Activated naive CD8-positive, alpha-beta T cell treated with anti-CD3 and anti-CD28 coated beads, Interleukin-2, amount 50 U/mL, for 24 hours (primary cell): Measurements from ENCODE around the gene ZNF555.
"Not testable (repeated sequence)": the region's sequence is repeated elsewhere in the genome, so short reads cannot be mapped to it uniquely, and the experiment has no call there.

Source experiments
- ATAC-seq: fragments of 150-1000 bp; cut with Tn5 transposase; one replicate; pipeline ENCODE4 v1.10.0; 2021
- DNase-seq: peaks from one replicate; pipeline ENCODE4 v3.0.0; 2021
- H3K27ac Mint-ChIP-seq: one replicate; pipeline ENCODE4 v1.8.0; 2021; ENCODE audit warnings: mild to moderate bottlenecking, mixed read lengths
- H3K27me3 Mint-ChIP-seq: one replicate; pipeline ENCODE4 v1.8.0; 2021; ENCODE audit warnings: mixed read lengths
- H3K36me3 Mint-ChIP-seq: one replicate; pipeline ENCODE4 v1.8.0; 2021; ENCODE audit warnings: low read depth, mixed read lengths
- H3K4me1 Mint-ChIP-seq: one replicate; pipeline ENCODE4 v1.8.0; 2021; ENCODE audit warnings: mixed read lengths
- H3K4me3 Mint-ChIP-seq: one replicate; pipeline ENCODE4 v1.8.0; 2021; ENCODE audit warnings: mild to moderate bottlenecking, moderate library complexity, mixed read lengths
- H3K9me3 Mint-ChIP-seq: one replicate; pipeline ENCODE4 v1.8.0; 2021; ENCODE audit warnings: mixed read lengths

The ZNF555 gene

GRCh38 chr19:2863816-2864215, 22.5 kb downstream of the ZNF555 start:
- H3K9me3 Mint-ChIP-seq = no peaks in the 10 kb centered on the region
- H3K27me3 Mint-ChIP-seq = peaks cover 4% of the 10 kb centered on the region
- no peak overlapping the region for H3K4me3 Mint-ChIP-seq
- H3K4me1 Mint-ChIP-seq = no peaks in the 10 kb centered on the region
- H3K27ac Mint-ChIP-seq = no peak overlapping the region
- no peaks in the 10 kb centered on the region for H3K36me3 Mint-ChIP-seq
- DNase-seq (no peak), ATAC-seq (no peak)

GRCh38 chr19:2865334-2866100, 24.2 kb downstream of the ZNF555 start:
- Mint-ChIP-seq H3K36me3 (no peaks in the 10 kb centered on the region), H3K4me3 (no peak overlapping the region), H3K27ac (no peak overlapping the region), H3K27me3 (peaks cover 4% of the 10 kb centered on the region), H3K9me3 (no peaks in the 10 kb centered on the region), H3K4me1 (no peaks in the 10 kb centered on the region)
- ATAC-seq (no peak), DNase-seq (no peak)

- Mint-ChIP-seq H3K27ac (no peak overlapping the region), H3K36me3 (no peaks in the 10 kb centered on the region), H3K9me3 (no peaks in the 10 kb centered on the region), H3K4me3 (no peak overlapping the region), H3K27me3 (peaks cover 4% of the 10 kb centered on the region), H3K4me1 (no peaks in the 10 kb centered on the region)
- ATAC-seq = no peak
- DNase-seq = no peak
Measured at GRCh38 chr19:2866495-2867024, 25.3 kb downstream of the ZNF555 start.

GRCh38 chr19:2867025-2867991, 26.0 kb downstream of the ZNF555 start, which contains the start of gene ZNF556:
ZNF556 (plus strand) TSS chr19:2867335; CDS start chr19:2867422, 87 bp downstream.
- no peak within 1 kb of the TSS for H3K27ac Mint-ChIP-seq

GRCh38 chr19:2869618-2870017, 28.3 kb downstream of the ZNF555 start:
- H3K4me3 Mint-ChIP-seq = no peak overlapping the region
- H3K9me3 Mint-ChIP-seq = no peaks in the 10 kb centered on the region
- peaks cover 3% of the 10 kb centered on the region for H3K4me1 Mint-ChIP-seq
- no peak overlapping the region for H3K27ac Mint-ChIP-seq
- H3K27me3 Mint-ChIP-seq = peaks cover 4% of the 10 kb centered on the region
- H3K36me3 Mint-ChIP-seq = no peaks in the 10 kb centered on the region
- no peak for DNase-seq
- no peak for ATAC-seq

More at GRCh38 chr19:2867025-2867991, 26.0 kb downstream of the ZNF555 start, which contains the start of gene ZNF556:
- DNase-seq (no peak), ATAC-seq (peak; percentile 20)
- H3K27me3 Mint-ChIP-seq = peaks cover 4% of the 10 kb centered on the region
- H3K4me3 Mint-ChIP-seq = no peak within 1 kb of the TSS
- no peaks in the 10 kb centered on the region for H3K9me3 Mint-ChIP-seq
- H3K36me3 Mint-ChIP-seq = no peaks in the 10 kb centered on the region
- peaks cover 3% of the 10 kb centered on the region for H3K4me1 Mint-ChIP-seq

GRCh38 chr19:2872175-2872574, 30.9 kb downstream of the ZNF555 start:
- H3K27me3 Mint-ChIP-seq, H3K9me3 Mint-ChIP-seq, H3K27ac Mint-ChIP-seq, DNase-seq, H3K36me3 Mint-ChIP-seq, H3K4me1 Mint-ChIP-seq, ATAC-seq, H3K4me3 Mint-ChIP-seq: not testable (repeated sequence)

- Mint-ChIP-seq H3K4me1 (no peaks in the 10 kb centered on the region), H3K27ac (no peak overlapping the region), H3K36me3 (peaks cover 12% of the 10 kb centered on the region), H3K4me3 (no peak overlapping the region), H3K9me3 (peaks cover 15% of the 10 kb centered on the region), H3K27me3 (no peaks in the 10 kb centered on the region)
- no peak for ATAC-seq
- no peak for DNase-seq
Measured at GRCh38 chr19:2877398-2878331, 36.4 kb downstream of the ZNF555 start.

- H3K27me3 Mint-ChIP-seq = no peaks in the 10 kb centered on the region
- H3K4me1 Mint-ChIP-seq = peaks cover 6% of the 10 kb centered on the region
- ATAC-seq = no peak
- H3K27ac Mint-ChIP-seq = no peak overlapping the region
- DNase-seq = no peak
- H3K36me3 Mint-ChIP-seq = no peaks in the 10 kb centered on the region
- peaks cover 4% of the 10 kb centered on the region for H3K9me3 Mint-ChIP-seq
- H3K4me3 Mint-ChIP-seq = no peak overlapping the region
Measured at GRCh38 chr19:2883686-2884439, 42.6 kb downstream of the ZNF555 start.

GRCh38 chr19:2885736-2886135, 44.5 kb downstream of the ZNF555 start:
- Mint-ChIP-seq H3K4me3 (no peak overlapping the region), H3K27ac (no peak overlapping the region), H3K9me3 (no peaks in the 10 kb centered on the region), H3K4me1 (peaks cover 11% of the 10 kb centered on the region), H3K36me3 (no peaks in the 10 kb centered on the region), H3K27me3 (no peaks in the 10 kb centered on the region)
- DNase-seq (no peak), ATAC-seq (no peak)

- H3K27me3 Mint-ChIP-seq = no peaks in the 10 kb centered on the region
- no peaks in the 10 kb centered on the region for H3K9me3 Mint-ChIP-seq
- H3K36me3 Mint-ChIP-seq = no peaks in the 10 kb centered on the region
- ATAC-seq = no peak
- no peak overlapping the region for H3K27ac Mint-ChIP-seq
- peaks cover 11% of the 10 kb centered on the region for H3K4me1 Mint-ChIP-seq
- no peak for DNase-seq
- no peak overlapping the region for H3K4me3 Mint-ChIP-seq
Measured at GRCh38 chr19:2887391-2887914, 46.2 kb downstream of the ZNF555 start.

- H3K27me3 Mint-ChIP-seq = no peaks in the 10 kb centered on the region
- H3K9me3 Mint-ChIP-seq = no peaks in the 10 kb centered on the region
- DNase-seq (peak; percentile 32), ATAC-seq (peak; percentile 54)
- H3K27ac Mint-ChIP-seq = no peak overlapping the region
- peak overlapping the region; percentile 24 for H3K4me3 Mint-ChIP-seq
- H3K36me3 Mint-ChIP-seq = no peaks in the 10 kb centered on the region
- peaks cover 11% of the 10 kb centered on the region for H3K4me1 Mint-ChIP-seq
Measured at GRCh38 chr19:2888731-2889224, 47.5 kb downstream of the ZNF555 start.

GRCh38 chr19:2890531-2890930, 49.3 kb downstream of the ZNF555 start:
- not testable (repeated sequence) for H3K27ac Mint-ChIP-seq, H3K27me3 Mint-ChIP-seq, H3K4me3 Mint-ChIP-seq, H3K9me3 Mint-ChIP-seq, H3K36me3 Mint-ChIP-seq, DNase-seq, ATAC-seq
- H3K4me1 Mint-ChIP-seq = peaks cover 11% of the 10 kb centered on the region

GRCh38 chr19:2896694-2897093, 55.4 kb downstream of the ZNF555 start:
- DNase-seq (no peak), ATAC-seq (no peak)
- Mint-ChIP-seq H3K27me3 (no peaks in the 10 kb centered on the region), H3K27ac (no peak overlapping the region), H3K4me3 (no peak overlapping the region), H3K4me1 (peaks cover 9% of the 10 kb centered on the region), H3K9me3 (peaks cover 15% of the 10 kb centered on the region), H3K36me3 (peaks cover 3% of the 10 kb centered on the region)
